ENCODE measurements around the gene GPN3.
"Not testable (repeated sequence)": the region's sequence is repeated elsewhere in the genome, so short reads cannot be mapped to it uniquely, and the experiment has no call there.

The GPN3 gene

GRCh38 chr12:110410086-110410485, 58.0 kb downstream of the GPN3 start:
- H3K27ac ChIP-seq (ENCODE audit: low read depth, low read length); H3K4me1 ChIP-seq (ENCODE audit: control insufficient read depth, insufficient read depth, low read length, unreplicated experiment); H3K4me3 ChIP-seq (ENCODE audit: low read depth, low read length); H3K36me3 ChIP-seq (ENCODE audit: insufficient read depth, low read length); H2AFZ ChIP-seq (ENCODE audit: low read length, unreplicated experiment); H3K27me3 ChIP-seq (ENCODE audit: insufficient read depth, low read length); H3K79me2 ChIP-seq (ENCODE audit: control insufficient read depth, insufficient read depth, low read length, unreplicated experiment): not testable (repeated sequence)

DNA sequence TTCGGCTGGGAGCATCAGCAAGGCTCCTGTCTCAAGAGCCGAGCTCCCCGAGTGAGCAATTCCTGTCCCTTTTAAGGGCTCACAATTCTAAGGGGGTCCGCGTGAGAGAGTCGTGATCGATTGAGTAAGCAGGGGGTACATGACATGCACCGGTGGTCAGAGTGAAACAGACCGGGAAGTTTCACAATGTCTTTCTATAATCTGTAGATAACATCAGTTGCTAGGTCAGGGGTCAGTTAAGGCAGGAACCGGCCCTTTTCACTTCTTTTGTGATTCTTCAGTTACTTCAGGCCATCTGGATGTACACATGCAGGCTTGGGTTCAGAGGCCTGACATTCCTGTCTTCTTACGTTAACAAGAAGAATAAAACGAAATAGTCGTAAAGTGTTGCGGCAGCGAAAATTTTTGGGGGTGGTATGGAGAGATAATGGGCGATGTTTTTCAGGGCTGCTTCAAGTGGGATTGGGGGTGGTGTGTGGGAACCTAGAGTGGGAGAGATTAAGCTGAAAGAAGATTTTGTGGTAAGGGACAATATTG, 62.9 kb downstream of the GPN3 start:
- H3K79me2 ChIP-seq (ENCODE audit: control insufficient read depth, insufficient read depth, low read length, unreplicated experiment), result peaks cover 32% of the 10 kb centered on the region
- not testable (repeated sequence) for H3K4me3 ChIP-seq (ENCODE audit: low read depth, low read length); H3K27ac ChIP-seq (ENCODE audit: low read depth, low read length); H3K27me3 ChIP-seq (ENCODE audit: insufficient read depth, low read length); H2AFZ ChIP-seq (ENCODE audit: low read length, unreplicated experiment); H3K36me3 ChIP-seq (ENCODE audit: insufficient read depth, low read length); H3K4me1 ChIP-seq (ENCODE audit: control insufficient read depth, insufficient read depth, low read length, unreplicated experiment)

DNA sequence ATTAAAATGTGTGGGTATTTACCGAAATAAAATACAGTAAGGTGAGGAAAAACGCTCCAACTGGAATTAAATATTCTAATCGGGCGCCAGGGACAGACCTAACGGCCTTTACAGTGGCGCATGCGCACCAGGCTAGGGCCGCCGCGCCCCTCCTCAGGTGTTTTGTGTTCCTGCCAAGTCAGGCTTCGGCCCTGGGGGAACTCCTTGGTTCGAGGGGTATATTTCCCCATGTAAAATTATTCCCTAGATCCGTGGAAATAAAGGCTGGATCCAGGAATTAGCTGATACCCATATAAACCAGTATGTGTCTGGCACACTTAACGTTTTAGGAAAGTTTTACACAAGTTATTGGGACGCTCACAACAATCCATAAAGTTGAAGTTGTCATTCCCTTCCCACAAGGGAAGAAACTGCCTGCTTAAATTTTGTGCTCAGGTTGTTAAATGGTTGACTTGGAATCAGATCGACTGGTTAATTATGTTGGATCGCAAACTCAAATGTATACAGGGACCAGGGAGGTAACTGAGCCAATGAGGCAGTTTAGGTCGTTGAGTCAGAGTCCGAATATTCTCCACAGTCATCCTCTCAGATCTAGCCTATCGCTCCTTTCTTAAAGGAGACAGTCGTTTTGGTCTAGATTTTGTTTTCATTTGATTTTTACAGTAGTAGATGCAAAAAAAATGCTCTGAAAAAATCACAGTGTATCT, 63.9 kb downstream of the GPN3 start:
- peak overlapping the region; percentile 99 for H3K4me3 ChIP-seq (ENCODE audit: low read depth, low read length)
- peaks cover 3% of the 10 kb centered on the region for H3K4me1 ChIP-seq (ENCODE audit: control insufficient read depth, insufficient read depth, low read length, unreplicated experiment)
- H3K36me3 ChIP-seq (ENCODE audit: insufficient read depth, low read length), result peaks cover 6% of the 10 kb centered on the region; the same call in 1 of the 2 replicates
- H3K27ac ChIP-seq (ENCODE audit: low read depth, low read length), result peak overlapping the region; percentile 99
- H2AFZ ChIP-seq (ENCODE audit: low read length, unreplicated experiment), result peak overlapping the region; percentile 100
- peaks cover 42% of the 10 kb centered on the region for H3K79me2 ChIP-seq (ENCODE audit: control insufficient read depth, insufficient read depth, low read length, unreplicated experiment)
- H3K27me3 ChIP-seq (ENCODE audit: insufficient read depth, low read length), result no peaks in the 10 kb centered on the region

- H3K4me1 ChIP-seq (ENCODE audit: control insufficient read depth, insufficient read depth, low read length, unreplicated experiment), result peaks cover 3% of the 10 kb centered on the region
- peak within 1 kb of the TSS; percentile 99 for H3K27ac ChIP-seq (ENCODE audit: low read depth, low read length)
- peak within 1 kb of the TSS; percentile 100 for H2AFZ ChIP-seq (ENCODE audit: low read length, unreplicated experiment)
- no peaks in the 10 kb centered on the region for H3K27me3 ChIP-seq (ENCODE audit: insufficient read depth, low read length)
- H3K4me3 ChIP-seq (ENCODE audit: low read depth, low read length), result peak within 1 kb of the TSS; percentile 99
- H3K79me2 ChIP-seq (ENCODE audit: control insufficient read depth, insufficient read depth, low read length, unreplicated experiment), result peaks cover 50% of the 10 kb centered on the region
- H3K36me3 ChIP-seq (ENCODE audit: insufficient read depth, low read length), result peaks cover 6% of the 10 kb centered on the region; the same call in 1 of the 2 replicates
Measured at GRCh38 chr12:110403146-110403975, 64.7 kb downstream of the GPN3 start, which contains the start of gene ANAPC7. ANAPC7 (minus strand) TSS chr12:110403708; CDS start chr12:110403627, 81 bp downstream.

Data from ACC112 (cell line).